NB4 (cell line): ENCODE measurements around the gene PPP1R1C.

Source experiments
- DNase-seq: peaks from one replicate; pipeline ENCODE4 v3.0.0; 2010; ENCODE audit warnings: low read depth
- H3K4me3 ChIP-seq: one replicate; pipeline ENCODE4 v1.5.1; 2011; ENCODE audit warnings: mild to moderate bottlenecking, low read depth, low read length, moderate library complexity
- CTCF ChIP-seq: IDR thresholded peaks from one replicate; pipeline ENCODE4 v1.5.1; 2012; ENCODE audit warnings: low read depth, low read length
- MAX ChIP-seq: IDR thresholded peaks from 2 replicates; pipeline ENCODE4 v1.6.1; 2011; ENCODE audit warnings: low read depth, low read length
- MYC ChIP-seq: IDR thresholded peaks from 2 replicates; pipeline ENCODE4 v1.6.1; 2011; ENCODE audit warnings: low read depth, low read length
- POLR2A ChIP-seq: IDR thresholded peaks from 2 replicates; pipeline ENCODE4 v1.6.1; 2011; ENCODE audit warnings: mild to moderate bottlenecking; ENCODE audit not compliant: insufficient read length; ENCODE audit errors: extremely low read depth

Gene PPP1R1C

GRCh38 chr2:181962142-181962541, 23.5 kb upstream of the PPP1R1C start:
- no peak for DNase-seq
- TF ChIP-seq CTCF (no peak), MYC (no peak), MAX (no peak), POLR2A (no peak)
- H3K4me3 ChIP-seq: no peak overlapping the region

GRCh38 chr2:181970160-181970794, 15.4 kb upstream of the PPP1R1C start:
- no peak for TF ChIP-seq POLR2A
- no peak for TF ChIP-seq MYC
- no peak for TF ChIP-seq CTCF
- TF ChIP-seq MAX: no peak
- H3K4me3 ChIP-seq: no peak overlapping the region
- no peak for DNase-seq

- TF ChIP-seq MYC (no peak), MAX (no peak), CTCF (no peak)
- DNase-seq: no peak
- H3K4me3 ChIP-seq: no peak overlapping the region
Observed at GRCh38 chr2:181971032-181971431, 14.6 kb upstream of the PPP1R1C start.

- no peak for DNase-seq
- H3K4me3 ChIP-seq: no peak overlapping the region
- no peak for TF ChIP-seq CTCF
- no peak for TF ChIP-seq POLR2A
- no peak for TF ChIP-seq MAX
- TF ChIP-seq MYC: no peak
Observed at GRCh38 chr2:181972431-181973170, 13.1 kb upstream of the PPP1R1C start.

GRCh38 chr2:181973171-181973783, 12.4 kb upstream of the PPP1R1C start:
- H3K4me3 ChIP-seq: no peak overlapping the region
- DNase-seq: no peak
- TF ChIP-seq CTCF: no peak
- TF ChIP-seq MYC: no peak
- no peak for TF ChIP-seq MAX
- no peak for TF ChIP-seq POLR2A
